GM19452 (cell line): Measurements from ENCODE around the gene WARS2.
"Not testable (repeated sequence)": the region's sequence is repeated elsewhere in the genome, so short reads cannot be mapped to it uniquely, and the experiment has no call there.

Source experiments
- ATAC-seq: cut with Tn5 transposase; IDR thresholded peaks from one replicate; pipeline ENCODE4 v1.9.1; 2021; ENCODE audit not compliant: unreplicated experiment

WARS2 gene

DNA sequence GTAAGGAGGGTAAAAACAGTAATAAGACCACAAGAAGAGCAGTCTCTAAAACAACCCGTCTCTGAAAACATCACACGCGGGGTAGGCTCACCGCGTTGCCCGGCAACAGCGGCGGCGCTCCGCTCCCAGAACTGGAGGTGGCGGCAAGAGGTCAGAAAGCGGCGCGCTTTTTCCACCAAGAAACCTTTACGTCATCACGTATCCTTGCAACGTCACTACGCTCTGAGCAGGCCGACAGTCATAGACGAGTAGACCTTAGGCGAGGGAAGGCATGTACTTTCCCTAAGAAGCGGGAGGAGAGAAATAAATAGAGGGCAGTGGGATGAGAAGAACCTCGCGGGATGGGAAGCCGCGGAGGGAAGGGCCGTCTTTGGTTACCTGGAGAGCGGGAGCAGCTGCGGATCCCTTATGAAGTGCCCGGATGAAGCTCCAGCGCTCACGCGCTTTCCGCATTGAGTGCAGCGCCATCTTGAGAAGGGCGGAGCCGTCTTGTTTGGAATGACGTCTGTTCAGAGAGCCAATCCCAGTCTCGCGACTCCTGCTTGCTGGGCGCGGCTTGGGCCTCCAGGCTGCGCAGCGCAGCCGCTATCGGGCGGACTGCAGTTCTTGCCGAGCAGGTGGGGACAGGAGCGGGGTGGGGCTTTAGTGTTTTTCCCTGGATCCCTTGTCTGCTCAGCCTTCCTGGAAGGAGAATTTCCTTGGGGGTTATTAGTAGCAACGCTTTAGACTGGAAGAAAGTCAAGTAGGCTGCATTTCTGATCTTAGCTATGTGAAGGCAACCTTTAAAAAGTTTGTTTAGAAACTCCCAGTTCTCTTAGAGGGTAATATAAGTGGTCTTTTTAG lies at the start of gene WARS2:
TSS of gene WARS2 (minus strand) at position 477 of the 843 bp plus-strand sequence. CDS start at position 468, 9 bp downstream.
- peak; percentile 93 for ATAC-seq

DNA sequence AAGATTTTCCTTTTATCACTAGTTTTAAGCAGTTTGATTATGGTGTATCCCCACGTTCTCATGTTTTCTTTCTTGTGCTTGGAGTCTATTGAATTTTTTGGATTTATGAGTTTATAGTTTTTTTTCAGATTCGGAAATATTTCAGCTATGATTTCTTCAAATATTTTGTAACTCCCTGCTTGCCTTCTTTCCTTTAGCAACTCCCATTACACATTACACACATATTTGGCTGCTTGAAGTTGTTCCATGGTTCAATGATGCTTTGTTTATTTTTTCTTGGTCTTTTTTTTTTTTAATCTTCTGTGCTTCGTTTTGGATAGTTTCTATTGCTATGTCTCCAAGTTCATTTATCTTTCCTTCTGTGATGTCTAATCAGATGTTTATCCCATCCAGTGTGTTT lies 48.5 kb upstream of the WARS2 start:
- ATAC-seq = no peak

DNA sequence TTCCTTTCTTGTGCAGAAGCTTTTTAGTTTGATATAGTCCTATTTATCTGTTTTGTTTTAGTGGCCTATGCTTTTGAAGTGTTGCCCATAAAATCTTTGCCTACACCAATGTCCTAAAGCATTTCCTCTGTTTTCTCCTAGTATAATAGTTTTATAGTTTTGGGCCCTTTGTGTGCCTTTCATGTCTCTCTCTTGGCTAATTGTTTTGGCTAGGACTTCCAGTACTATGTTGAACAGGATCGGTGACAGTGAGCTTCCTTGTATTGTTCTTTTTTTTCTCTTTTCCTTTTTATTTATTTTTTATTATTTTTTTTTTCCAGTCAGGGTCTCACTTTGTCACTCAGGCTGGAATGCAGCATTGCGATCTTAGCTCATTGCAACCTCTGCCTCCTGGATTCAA lies 47.0 kb upstream of the WARS2 start:
- no peak for ATAC-seq

DNA sequence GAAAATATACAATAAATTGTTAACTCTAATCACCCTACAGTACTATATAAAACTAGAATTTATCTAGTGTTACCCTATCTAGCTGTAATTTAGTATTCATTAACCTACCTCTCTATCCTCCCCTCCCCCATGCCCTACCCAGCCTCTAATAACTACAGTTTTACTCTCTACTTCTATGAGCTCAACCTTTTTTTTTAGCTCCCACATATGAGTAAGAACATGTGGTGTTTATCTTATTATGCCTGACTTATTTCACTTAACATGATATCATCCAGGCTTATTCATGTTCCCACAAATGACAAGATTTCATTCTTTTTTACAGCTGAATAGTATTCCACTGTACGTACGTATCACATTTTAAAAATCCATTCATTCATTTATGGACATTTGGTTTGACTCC lies 46.0 kb upstream of the WARS2 start:
- no peak for ATAC-seq

DNA sequence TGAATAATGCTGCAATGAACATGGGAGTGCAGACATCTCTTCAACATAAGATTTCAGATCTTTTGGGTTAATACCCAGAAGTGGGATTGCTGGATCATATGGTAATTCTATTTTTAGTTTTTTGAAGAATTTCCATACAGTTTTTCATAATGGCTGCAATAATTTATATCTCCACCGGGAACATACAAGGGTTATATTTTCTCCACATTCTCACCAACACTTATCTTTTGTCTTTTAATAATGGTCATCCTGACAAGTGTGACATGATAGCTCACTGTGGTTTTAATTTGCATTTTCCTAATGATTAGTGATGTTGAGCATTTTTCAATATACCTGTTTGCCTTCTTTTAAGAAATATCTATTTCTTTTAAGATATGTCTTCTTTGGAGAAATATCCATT lies 44.5 kb upstream of the WARS2 start:
- no peak for ATAC-seq

DNA sequence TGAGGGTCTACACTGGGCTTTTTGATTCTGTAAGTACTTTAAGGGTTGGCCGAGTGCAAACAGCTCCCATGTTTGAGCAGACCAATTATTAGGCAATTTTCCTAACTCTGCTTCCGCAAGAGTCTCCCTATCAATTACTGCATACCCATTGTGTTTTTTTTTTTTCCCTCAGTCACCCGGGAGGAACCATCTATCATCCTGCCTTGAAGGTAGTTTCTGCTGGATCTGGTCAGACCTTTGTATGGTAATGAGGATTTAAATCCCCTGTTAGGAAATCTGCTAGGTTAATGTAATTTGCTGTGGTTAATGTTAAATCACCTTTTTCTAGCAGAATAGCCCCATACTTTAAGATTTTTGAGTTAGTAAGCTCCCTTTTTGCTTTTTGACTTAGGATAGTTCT lies 40.8 kb upstream of the WARS2 start:
- ATAC-seq = no peak

DNA sequence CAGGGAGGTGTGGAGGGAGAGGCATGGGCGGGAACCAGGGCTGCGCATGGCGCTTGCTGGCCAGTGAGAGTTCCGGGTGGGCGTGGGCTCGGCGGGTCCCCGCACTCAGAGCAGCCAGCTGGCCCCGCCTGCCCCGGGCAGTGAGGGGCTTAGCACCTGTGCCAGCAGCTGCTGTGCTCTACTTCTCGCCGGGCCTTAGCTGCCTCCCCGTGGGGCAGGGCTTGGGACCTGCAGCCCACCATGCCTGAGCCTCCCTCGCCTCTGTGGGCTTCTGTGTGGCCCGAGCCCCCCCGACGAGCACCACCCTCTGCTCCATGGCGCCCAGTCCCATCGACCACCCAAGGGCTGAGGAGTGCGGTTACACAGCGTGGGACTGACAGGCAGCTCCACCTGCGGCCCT lies 38.6 kb upstream of the WARS2 start:
- no peak for ATAC-seq

DNA sequence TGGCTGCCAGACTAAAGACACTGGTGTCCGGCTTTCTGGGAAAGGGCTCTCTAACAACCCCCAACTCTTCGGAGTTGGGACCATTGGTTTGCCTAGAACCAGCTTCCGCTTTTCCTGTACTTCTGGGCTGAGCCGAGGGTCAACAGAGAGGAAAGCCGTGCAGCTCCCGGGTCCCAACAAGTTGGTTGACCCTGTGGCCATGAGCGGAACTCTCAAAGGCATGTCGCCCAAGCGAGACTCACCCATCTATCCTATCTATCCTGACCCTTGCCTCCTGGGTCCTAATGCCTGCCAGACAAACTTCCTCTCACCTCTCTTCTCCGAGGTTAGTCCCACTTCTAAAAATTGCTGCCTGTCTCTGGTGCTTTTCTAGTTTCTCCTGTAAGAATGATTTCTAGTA lies 32.5 kb upstream of the WARS2 start:
- ATAC-seq = not testable (repeated sequence)

DNA sequence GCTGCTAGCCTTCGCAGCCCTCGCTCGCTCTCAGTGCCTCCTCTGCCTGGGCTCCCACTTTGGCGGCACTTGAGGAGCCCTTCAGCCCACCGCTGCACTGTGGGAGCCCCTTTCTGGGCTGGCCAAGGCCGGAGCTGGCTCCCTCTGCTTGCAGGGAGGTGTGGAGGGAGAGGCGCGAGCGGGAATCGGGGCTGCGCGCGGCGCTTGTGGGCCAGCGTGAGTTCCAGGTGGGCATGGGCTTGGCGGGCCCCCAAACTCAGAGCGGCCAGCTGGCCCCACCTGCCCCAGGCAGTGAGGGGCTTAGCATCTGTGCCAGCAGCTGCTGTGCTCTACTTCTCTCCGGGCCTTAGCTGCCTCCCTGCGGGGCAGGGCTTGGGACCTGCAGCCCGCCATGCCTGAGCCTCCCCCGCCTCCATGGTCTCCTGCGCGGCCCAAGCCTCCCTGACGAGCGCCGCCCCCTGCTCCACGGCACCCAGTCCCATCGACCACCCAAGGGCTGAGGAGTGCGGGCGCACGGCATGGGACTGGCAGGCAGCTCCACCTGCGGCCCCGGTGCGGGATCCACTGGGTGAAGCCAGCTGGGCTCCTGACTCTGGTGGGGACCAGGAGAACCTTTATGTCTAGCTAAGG lies 31.0 kb upstream of the WARS2 start:
- not testable (repeated sequence) for ATAC-seq

DNA sequence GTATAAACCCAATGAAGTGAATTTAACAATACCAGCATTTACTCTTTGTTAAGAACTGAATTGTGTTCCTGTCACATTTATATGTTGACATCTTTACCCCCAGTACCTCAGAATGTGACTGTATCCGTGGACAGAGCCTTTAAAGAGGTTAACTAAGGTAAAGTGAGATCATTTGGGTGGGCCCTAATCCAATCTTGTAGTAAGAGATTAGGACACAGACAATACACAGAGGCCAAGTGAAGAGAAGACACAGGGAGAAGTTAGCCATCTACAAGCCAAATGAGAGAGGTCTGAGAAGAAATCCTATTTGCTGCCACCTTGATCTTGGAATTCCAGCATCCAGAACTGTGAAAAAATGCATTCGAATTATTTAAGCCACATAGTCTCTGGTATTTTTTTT lies 22.9 kb upstream of the WARS2 start:
- no peak for ATAC-seq

DNA sequence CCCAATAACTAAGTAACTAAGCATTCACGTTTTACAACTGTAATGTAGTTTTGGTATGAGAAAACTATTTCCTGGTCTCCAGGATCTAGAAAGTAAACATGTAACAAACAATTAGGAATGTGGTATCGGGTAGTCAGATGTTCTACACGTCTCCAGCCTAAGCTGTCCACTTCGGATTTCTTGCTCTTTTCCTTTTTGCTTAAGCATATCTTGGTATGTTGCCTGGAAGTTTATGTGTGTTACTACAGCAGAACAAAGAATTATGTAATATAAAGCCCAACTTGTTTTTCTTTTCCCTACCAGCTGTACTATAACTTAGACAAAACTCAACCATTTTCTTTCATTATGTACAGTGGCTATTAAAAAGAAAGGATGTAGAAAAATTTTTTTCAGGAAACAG lies 20.4 kb upstream of the WARS2 start:
- ATAC-seq = no peak

DNA sequence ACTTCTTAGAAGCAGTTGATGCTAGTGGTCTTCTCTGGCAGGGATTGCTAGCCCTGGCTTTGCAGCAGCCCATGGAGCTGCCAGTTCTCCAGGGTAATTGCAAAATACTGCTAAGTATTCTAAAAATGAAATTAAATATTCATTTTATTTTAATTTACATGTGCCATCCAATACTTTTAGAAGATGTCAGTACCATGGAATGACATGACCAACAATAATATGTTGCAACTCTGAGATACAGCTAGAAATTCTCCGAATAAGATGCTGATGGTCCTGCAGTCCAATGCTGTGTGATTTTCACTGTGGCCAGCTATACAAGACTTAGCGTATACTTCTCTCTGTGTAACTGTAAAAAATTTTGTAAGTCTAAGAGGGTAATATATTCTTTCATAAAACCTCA lies 20.0 kb upstream of the WARS2 start:
- no peak for ATAC-seq

DNA sequence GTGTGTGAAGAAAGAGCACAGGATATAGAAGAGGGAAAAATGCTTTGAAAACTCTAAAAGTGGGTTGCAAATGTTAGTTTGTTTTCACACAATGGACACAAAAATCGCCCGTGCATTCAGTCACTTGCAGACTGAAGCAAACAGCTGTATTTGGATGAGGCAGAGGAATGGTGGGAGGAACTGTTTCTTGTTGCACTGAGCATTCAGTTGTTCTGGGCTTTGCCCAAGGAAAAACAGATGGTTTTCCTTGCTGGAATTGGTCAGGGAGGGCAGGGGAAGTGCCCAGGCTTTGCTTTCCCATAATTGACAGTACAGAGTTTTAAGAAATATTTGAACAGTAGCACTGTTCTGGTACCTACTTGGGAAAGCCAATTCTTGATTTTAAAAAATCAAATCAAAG lies 19.5 kb upstream of the WARS2 start:
- no peak for ATAC-seq

DNA sequence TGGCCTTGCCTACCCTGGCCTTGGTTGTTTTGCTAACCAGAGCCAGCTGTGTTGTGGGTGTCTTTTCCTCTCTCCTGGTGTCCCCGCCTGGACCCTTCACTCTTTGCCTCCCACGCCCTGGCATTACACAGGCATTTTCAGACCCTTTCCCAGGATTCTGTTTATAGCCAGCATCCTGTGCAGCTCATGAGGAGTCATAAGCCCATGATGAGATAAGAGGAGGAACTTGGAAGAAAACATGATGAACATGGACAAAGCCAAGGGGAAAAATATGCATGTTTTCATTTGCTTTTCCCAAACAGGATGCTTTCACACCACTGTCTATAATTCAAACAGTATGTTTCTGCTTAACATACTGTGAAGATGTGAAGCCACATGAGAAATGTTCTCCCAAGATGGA lies 18.7 kb upstream of the WARS2 start:
- ATAC-seq = no peak

DNA sequence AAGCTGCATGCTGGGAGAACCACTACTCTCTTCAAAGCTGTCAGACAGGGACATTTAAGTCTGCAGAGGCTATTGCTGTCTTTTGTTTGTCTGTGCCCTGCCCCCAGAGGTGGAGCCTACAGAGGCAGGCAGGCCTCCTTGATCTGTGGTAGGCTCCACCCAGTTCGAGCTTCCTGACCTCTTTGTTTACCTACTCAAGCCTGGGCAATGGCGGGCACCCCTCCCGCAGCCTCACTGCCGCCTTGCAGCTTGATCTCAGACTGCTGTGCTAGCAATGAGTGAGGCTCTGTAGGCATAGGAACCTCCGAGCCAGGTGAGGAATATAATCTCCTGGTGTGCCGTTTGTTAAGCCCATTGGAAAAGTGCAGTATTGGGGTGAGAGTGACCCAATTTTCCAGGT lies 16.3 kb upstream of the WARS2 start:
- ATAC-seq = not testable (repeated sequence)

DNA sequence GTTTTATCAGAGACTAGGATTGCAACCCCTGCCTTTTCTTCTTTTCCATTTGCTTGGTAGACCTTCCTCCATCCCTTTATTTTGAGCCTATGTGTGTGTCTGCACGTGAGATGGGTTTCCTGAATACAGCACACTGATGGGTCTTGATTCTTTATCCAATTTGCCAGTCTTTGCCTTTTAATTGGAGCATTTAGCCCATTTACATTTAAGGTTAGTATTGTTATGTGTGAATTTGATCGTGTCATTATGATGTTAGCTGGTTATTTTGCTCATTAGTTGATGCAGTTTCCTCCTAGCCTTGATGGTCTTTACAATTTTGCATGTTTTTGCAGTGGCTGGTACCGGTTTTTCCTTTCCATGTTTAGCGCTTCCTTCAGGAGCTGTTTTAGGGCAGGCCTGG lies 14.6 kb upstream of the WARS2 start:
- ATAC-seq = not testable (repeated sequence)

DNA sequence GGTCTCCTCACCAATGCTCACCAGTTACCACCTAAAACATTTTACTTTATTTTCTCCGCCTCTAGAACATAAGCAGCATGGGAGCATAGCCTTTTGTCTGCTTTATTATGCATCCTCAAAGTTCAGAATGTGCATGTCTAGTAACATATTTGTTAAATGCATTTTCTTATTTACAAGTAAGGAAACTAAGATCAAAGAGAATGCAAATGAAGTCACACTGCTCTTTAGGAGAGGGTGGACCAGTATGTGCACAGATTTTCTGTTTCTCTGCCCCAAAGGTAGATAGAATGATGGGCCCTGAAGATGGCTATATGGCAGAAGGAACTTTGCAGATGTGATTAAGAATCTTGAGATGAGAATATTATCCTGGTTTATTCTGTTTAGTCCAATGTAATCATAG lies 9.7 kb upstream of the WARS2 start:
- no peak for ATAC-seq

DNA sequence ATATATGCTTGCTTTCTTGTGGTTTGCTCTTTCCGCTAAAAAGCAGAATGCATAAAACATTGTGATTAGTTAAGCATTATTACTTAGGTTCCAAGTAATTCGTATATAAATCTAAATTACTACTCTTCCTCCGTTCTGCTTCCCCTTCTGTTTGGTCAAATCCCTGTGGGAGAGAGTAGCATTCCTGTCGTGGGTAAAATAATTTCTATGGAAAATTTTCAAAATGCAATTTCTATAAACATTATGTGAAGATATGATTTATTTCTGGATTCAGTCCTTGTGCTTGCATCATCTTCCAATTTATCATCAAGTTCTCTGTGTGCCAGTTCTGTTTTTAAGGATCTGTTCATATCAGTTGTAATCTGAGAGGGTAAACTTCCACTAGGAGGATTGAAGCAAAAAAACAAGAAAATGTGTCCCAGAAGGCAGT lies 7.2 kb upstream of the WARS2 start:
- no peak for ATAC-seq

DNA sequence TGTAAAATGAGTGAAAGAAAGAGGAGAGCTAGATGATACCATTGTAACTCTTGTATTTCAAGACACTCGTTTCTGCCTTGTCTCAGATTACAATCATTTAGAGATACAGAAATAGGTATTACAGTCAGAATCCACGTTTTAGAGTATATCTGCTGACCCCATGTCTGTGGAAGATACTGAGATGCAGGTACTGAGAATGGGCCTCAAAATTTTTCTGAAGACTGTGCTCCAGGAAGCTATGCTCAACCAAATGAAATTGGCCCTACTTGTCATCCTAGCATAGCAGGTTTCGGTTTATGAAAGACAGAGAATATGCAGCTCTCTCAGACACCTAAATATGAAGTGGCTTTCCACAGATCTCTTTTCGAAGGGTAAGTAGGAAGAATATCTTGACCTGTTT lies 6.0 kb upstream of the WARS2 start:
- no peak for ATAC-seq

DNA sequence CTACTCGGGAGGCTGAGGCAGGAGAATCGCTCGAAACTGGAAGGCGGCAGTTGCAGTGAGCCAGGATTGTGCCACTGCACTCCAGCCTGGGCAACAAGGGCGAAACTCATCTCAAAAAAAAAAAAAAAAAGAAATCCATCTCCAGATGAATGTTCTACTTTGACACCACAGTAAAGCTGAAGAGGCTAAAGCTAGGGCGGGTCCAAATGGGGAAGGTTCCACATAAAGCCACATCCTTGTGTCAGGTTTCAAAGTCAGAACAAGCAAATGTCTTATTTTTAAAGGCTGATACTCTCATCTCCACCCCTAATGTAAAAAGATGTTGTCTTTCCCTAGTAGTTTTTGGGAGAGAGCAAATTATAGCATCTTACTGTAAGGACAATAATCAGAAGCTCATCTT lies 4.4 kb upstream of the WARS2 start:
- ATAC-seq = no peak

DNA sequence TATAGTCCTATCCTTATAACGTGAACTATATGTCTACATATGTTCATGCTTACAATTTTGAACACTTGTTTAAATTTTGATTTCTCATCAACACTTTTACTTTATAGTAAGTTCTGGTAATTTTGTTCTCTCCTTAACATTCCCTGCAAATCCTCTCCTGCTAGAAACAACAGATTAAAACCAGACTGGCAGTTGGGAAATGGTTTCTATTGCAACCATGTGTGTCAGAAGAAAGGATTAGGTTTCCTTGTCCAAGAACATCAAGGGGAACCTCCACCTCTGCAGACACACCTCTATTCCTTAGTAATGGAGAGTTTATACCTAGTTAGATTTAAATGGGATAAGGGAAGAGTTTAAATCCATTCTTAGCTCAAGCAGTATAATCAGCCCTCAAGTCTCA lies 3.3 kb upstream of the WARS2 start:
- ATAC-seq = no peak

DNA sequence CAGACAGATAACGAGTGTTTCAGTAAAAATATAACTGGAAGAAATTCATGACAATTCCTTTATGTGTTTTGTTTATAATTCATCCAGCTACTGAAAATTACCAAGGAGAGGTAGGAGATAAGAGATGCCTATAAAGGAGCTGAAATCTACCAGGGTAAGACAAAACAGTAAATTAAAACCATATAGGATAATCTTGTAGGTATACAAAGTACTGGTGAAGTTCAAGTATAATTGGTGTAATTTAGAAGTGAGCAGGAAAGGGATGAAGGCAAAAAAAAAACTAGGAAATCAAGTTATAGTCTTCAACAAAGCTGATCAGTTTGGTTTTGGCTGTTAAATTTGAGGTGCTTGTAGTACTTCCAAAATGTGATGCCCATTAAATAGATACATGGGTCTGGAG lies 1.2 kb upstream of the WARS2 start:
- no peak for ATAC-seq

DNA sequence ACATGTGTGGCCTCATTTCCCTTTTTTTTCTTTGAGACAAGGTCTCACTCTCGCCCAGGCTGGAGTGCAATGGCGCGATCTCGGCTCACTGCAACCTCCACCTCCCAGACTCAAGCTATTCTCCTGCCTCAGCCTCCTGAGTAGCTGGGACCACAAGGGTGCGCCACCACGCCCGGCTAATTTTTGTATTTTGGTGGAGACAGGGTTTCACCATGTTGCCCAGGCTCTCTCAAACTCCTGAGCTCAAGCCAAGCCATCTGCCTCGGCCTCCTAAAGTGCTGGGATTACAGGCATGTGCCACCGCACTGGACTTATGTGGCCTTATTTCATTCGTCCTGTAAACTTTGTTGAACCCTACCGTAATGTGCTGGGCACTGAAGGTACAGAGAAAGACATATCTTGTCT lies 569 bp upstream of the WARS2 start:
- no peak for ATAC-seq
